Naive thymus-derived CD8-positive, alpha-beta T cell (primary cell): ENCODE measurements around the gene LRMDA. TPM values are rescaled to one million over a fixed set of nuclear protein-coding genes. Genes with fewer than 3 reads are reported as not detected.
"Not testable (repeated sequence)": the region's sequence is repeated elsewhere in the genome, so short reads cannot be mapped to it uniquely, and the experiment has no call there.

Source experiments
- ATAC-seq, 2 donors: fragments of 150-1000 bp; cut with Tn5 transposase in 1 of 2; sonication (Bioruptor Pico), chemical (Tn5 transposase) in 1 of 2; 1 replicate in 1 of 2; 2 replicates in 1 of 2; pipeline ENCODE4 v1.10.0; 2021; ENCODE audit warnings: mild to moderate bottlenecking in 2 of 2, moderate library complexity in 2 of 2
- POLR2A ChIA-PET: fragments of 350-600 bp; sonication (Branson Sonifier 250); formaldehyde crosslinking; loops from one replicate; lab custom pipeline; 2021; ENCODE audit warnings: antibody characterized with exemption; lab: Charles Lee
- DNase-seq, 10 donors: peaks; one replicate each; pipeline versions ENCODE4 v3.0.0 to v3.0.0-alpha.2; 2020 to 2022
- H3K27ac Mint-ChIP-seq, 10 donors: one replicate each; pipeline ENCODE4 v1.8.0; 2020 to 2022; ENCODE audit warnings: mild to moderate bottlenecking in 10 of 10, mixed read lengths in 10 of 10, moderate library complexity in 4 of 10, inconsistent platforms in 1 of 10
- H3K27me3 Mint-ChIP-seq, 5 donors: one replicate each; pipeline ENCODE4 v1.8.0; 2021 to 2022; ENCODE audit warnings: mixed read lengths in 5 of 5
- H3K36me3 Mint-ChIP-seq, 3 donors: one replicate each; pipeline ENCODE4 v1.8.0; 2020 to 2022; ENCODE audit warnings: mixed read lengths in 3 of 3, mild to moderate bottlenecking in 2 of 3, inconsistent platforms in 1 of 3
- H3K4me1 Mint-ChIP-seq, 4 donors: one replicate each; pipeline ENCODE4 v1.8.0; 2021 to 2022; ENCODE audit warnings: mixed read lengths in 4 of 4
- H3K4me3 Mint-ChIP-seq, 10 donors: one replicate each; pipeline ENCODE4 v1.8.0; 2020 to 2022; ENCODE audit warnings: mild to moderate bottlenecking in 10 of 10, mixed read lengths in 10 of 10, moderate library complexity in 6 of 10, inconsistent platforms in 1 of 10
- H3K9me3 Mint-ChIP-seq, 9 donors: one replicate each; pipeline ENCODE4 v1.8.0; 2020 to 2022; ENCODE audit warnings: mixed read lengths in 9 of 9, mild to moderate bottlenecking in 3 of 9, inconsistent platforms in 1 of 9, moderate library complexity in 1 of 9
- polyA plus RNA-seq, 3 donors: library from polyadenylated mRNA; unstranded; fragments of 300-500 nt; fragmentation: Illumina TruSeq; gene quantifications; one replicate each; pipeline ENCODE4 v1.2.3, GENCODE V29; 2021
- total RNA-seq, 8 experiments: library from RNA in 2 of 8; stranded (reverse) in 2 of 8; gene quantifications; one replicate each; pipeline ENCODE4 v1.2.3 and lab custom pipeline; 2021 to 2026

The LRMDA gene
- total and polyA plus RNA-seq, 5 experiments from 2014 or later, result not detected

- no peak for DNase-seq
- POLR2A ChIA-PET, result no interaction called here
- no peak for ATAC-seq
Measured at GRCh38 chr10:75733135-75733890, 301.9 kb downstream of the LRMDA start.

GRCh38 chr10:75736151-75736640, 304.8 kb downstream of the LRMDA start:
- DNase-seq (no peak), ATAC-seq (no peak)
- H3K4me1 Mint-ChIP-seq, result no peaks in the 10 kb centered on the region
- no peak overlapping the region for H3K4me3 Mint-ChIP-seq
- H3K27me3 Mint-ChIP-seq, result peaks cover 0 to 12% (median 7%) of the 10 kb centered on the region in 5 donors
- H3K36me3 Mint-ChIP-seq, result no peaks in the 10 kb centered on the region
- POLR2A ChIA-PET, result no interaction called here
- no peak overlapping the region for H3K27ac Mint-ChIP-seq
- H3K9me3 Mint-ChIP-seq, result peaks cover 0 to 8% (median 0%) of the 10 kb centered on the region in 9 donors

More at GRCh38 chr10:75733135-75733890, 301.9 kb downstream of the LRMDA start:
- Mint-ChIP-seq H3K4me1 (no peaks in the 10 kb centered on the region), H3K27ac (no peak overlapping the region), H3K4me3 (no peak overlapping the region), H3K36me3 (no peaks in the 10 kb centered on the region), H3K27me3 (peaks cover 0 to 18% (median 7%) of the 10 kb centered on the region in 5 donors), H3K9me3 (peaks cover 0 to 6% (median 0%) of the 10 kb centered on the region in 9 donors)

- peaks cover 0 to 8% (median 0%) of the 10 kb centered on the region in 9 donors for H3K9me3 Mint-ChIP-seq
- no peak for DNase-seq
- no peaks in the 10 kb centered on the region for H3K4me1 Mint-ChIP-seq
- H3K4me3 Mint-ChIP-seq, result no peak overlapping the region
- no peak overlapping the region for H3K27ac Mint-ChIP-seq
- no peak for ATAC-seq
- H3K36me3 Mint-ChIP-seq, result no peaks in the 10 kb centered on the region
- POLR2A ChIA-PET, result no interaction called here
- H3K27me3 Mint-ChIP-seq, result peaks cover 0 to 15% (median 7%) of the 10 kb centered on the region in 5 donors
Measured at GRCh38 chr10:75736889-75737579, 305.6 kb downstream of the LRMDA start.

- POLR2A ChIA-PET, result no interaction called here
- no peak for ATAC-seq
- H3K36me3 Mint-ChIP-seq, result no peaks in the 10 kb centered on the region
Measured at GRCh38 chr10:75737580-75737949, 306.1 kb downstream of the LRMDA start.

GRCh38 chr10:75738924-75739323, 307.5 kb downstream of the LRMDA start:
- Mint-ChIP-seq H3K36me3 (no peaks in the 10 kb centered on the region), H3K4me3 (no peak overlapping the region), H3K27ac (no peak overlapping the region), H3K27me3 (peaks cover 0 to 24% (median 5%) of the 10 kb centered on the region in 5 donors), H3K9me3 (peaks cover 0 to 8% (median 0%) of the 10 kb centered on the region in 9 donors), H3K4me1 (no peaks in the 10 kb centered on the region)
- ATAC-seq, result no peak
- POLR2A ChIA-PET, result no interaction called here
- DNase-seq, result no peak

More at GRCh38 chr10:75737580-75737949, 306.1 kb downstream of the LRMDA start:
- no peak for DNase-seq
- H3K4me1 Mint-ChIP-seq, result no peaks in the 10 kb centered on the region
- no peak overlapping the region for H3K27ac Mint-ChIP-seq
- H3K9me3 Mint-ChIP-seq, result peaks cover 0 to 8% (median 0%) of the 10 kb centered on the region in 9 donors
- peaks cover 0 to 21% (median 7%) of the 10 kb centered on the region in 5 donors for H3K27me3 Mint-ChIP-seq
- no peak overlapping the region for H3K4me3 Mint-ChIP-seq

- ATAC-seq (no peak), DNase-seq (no peak)
- Mint-ChIP-seq H3K27me3 (peaks cover 0 to 24% (median 5%) of the 10 kb centered on the region in 5 donors), H3K36me3 (no peaks in the 10 kb centered on the region), H3K9me3 (peaks cover 0 to 8% (median 0%) of the 10 kb centered on the region in 9 donors), H3K27ac (no peak overlapping the region), H3K4me1 (no peaks in the 10 kb centered on the region), H3K4me3 (no peak overlapping the region)
- POLR2A ChIA-PET, result no interaction called here
Measured at GRCh38 chr10:75739414-75740143, 308.2 kb downstream of the LRMDA start.

- peaks cover 0 to 24% (median 3%) of the 10 kb centered on the region in 5 donors for H3K27me3 Mint-ChIP-seq
- H3K36me3 Mint-ChIP-seq, result no peaks in the 10 kb centered on the region
- no peak overlapping the region for H3K4me3 Mint-ChIP-seq
- no peak for DNase-seq
- H3K27ac Mint-ChIP-seq, result no peak overlapping the region
- H3K4me1 Mint-ChIP-seq, result no peaks in the 10 kb centered on the region
- ATAC-seq, result no peak
- peaks cover 0 to 8% (median 0%) of the 10 kb centered on the region in 9 donors for H3K9me3 Mint-ChIP-seq
- POLR2A ChIA-PET, result no interaction called here
Measured at GRCh38 chr10:75740541-75740940, 309.1 kb downstream of the LRMDA start.

GRCh38 chr10:75742355-75742754, 310.9 kb downstream of the LRMDA start:
- Mint-ChIP-seq H3K36me3 (no peaks in the 10 kb centered on the region), H3K4me1 (no peaks in the 10 kb centered on the region), H3K4me3 (no peak overlapping the region), H3K9me3 (peaks cover 0 to 8% (median 0%) of the 10 kb centered on the region in 9 donors), H3K27me3 (peaks cover 0 to 24% (median 0%) of the 10 kb centered on the region in 5 donors), H3K27ac (no peak overlapping the region)
- ATAC-seq (no peak), DNase-seq (no peak)
- POLR2A ChIA-PET, result no interaction called here

- POLR2A ChIA-PET, result no interaction called here
- Mint-ChIP-seq H3K9me3 (peaks cover 0 to 2% (median 0%) of the 10 kb centered on the region in 9 donors), H3K36me3 (no peaks in the 10 kb centered on the region), H3K4me1 (no peaks in the 10 kb centered on the region), H3K4me3 (no peak overlapping the region), H3K27ac (peak overlapping the region in 1 of 10 donors; percentile 33), H3K27me3 (peaks cover 0 to 14% (median 0%) of the 10 kb centered on the region in 5 donors)
- ATAC-seq (no peak), DNase-seq (no peak)
Measured at GRCh38 chr10:75743291-75743778, 311.9 kb downstream of the LRMDA start.

GRCh38 chr10:75744261-75744660, 312.8 kb downstream of the LRMDA start:
- POLR2A ChIA-PET, result no interaction called here
- no peak for ATAC-seq
- H3K4me1 Mint-ChIP-seq, result no peaks in the 10 kb centered on the region
- DNase-seq, result no peak
- H3K36me3 Mint-ChIP-seq, result no peaks in the 10 kb centered on the region
- H3K9me3 Mint-ChIP-seq, result peaks cover 0 to 2% (median 0%) of the 10 kb centered on the region in 9 donors
- H3K27ac Mint-ChIP-seq, result no peak overlapping the region
- peaks cover 0 to 13% (median 0%) of the 10 kb centered on the region in 5 donors for H3K27me3 Mint-ChIP-seq
- H3K4me3 Mint-ChIP-seq, result no peak overlapping the region

- peaks cover 0 to 4% (median 0%) of the 10 kb centered on the region in 9 donors for H3K9me3 Mint-ChIP-seq
- H3K36me3 Mint-ChIP-seq, result no peaks in the 10 kb centered on the region
- DNase-seq (no peak), ATAC-seq (no peak)
- no peak overlapping the region for H3K4me3 Mint-ChIP-seq
- no peak overlapping the region for H3K27ac Mint-ChIP-seq
- no peaks in the 10 kb centered on the region for H3K4me1 Mint-ChIP-seq
- POLR2A ChIA-PET, result no interaction called here
- H3K27me3 Mint-ChIP-seq, result peaks cover 0 to 13% (median 0%) of the 10 kb centered on the region in 5 donors
Measured at GRCh38 chr10:75746356-75746755, 314.9 kb downstream of the LRMDA start.

GRCh38 chr10:75750093-75750875, 318.9 kb downstream of the LRMDA start:
- H3K4me3 Mint-ChIP-seq, H3K27ac Mint-ChIP-seq, DNase-seq, POLR2A ChIA-PET, H3K36me3 Mint-ChIP-seq, H3K4me1 Mint-ChIP-seq, H3K9me3 Mint-ChIP-seq, ATAC-seq: not testable (repeated sequence)
- H3K27me3 Mint-ChIP-seq, result peaks cover 0 to 22% (median 2%) of the 10 kb centered on the region in 5 donors
